Measurements from ENCODE around the gene ANKRD39. TPM values are rescaled to one million over a fixed set of nuclear protein-coding genes. Genes with fewer than 3 reads are reported as not detected.

Gene ANKRD39
- total and polyA plus RNA-seq, 10 of the 15 experiments (the other 5 are each of a cell fraction or from before 2014, with no cell fraction given), result 7.4 to 36.2 (median 23.7) TPM

DNA sequence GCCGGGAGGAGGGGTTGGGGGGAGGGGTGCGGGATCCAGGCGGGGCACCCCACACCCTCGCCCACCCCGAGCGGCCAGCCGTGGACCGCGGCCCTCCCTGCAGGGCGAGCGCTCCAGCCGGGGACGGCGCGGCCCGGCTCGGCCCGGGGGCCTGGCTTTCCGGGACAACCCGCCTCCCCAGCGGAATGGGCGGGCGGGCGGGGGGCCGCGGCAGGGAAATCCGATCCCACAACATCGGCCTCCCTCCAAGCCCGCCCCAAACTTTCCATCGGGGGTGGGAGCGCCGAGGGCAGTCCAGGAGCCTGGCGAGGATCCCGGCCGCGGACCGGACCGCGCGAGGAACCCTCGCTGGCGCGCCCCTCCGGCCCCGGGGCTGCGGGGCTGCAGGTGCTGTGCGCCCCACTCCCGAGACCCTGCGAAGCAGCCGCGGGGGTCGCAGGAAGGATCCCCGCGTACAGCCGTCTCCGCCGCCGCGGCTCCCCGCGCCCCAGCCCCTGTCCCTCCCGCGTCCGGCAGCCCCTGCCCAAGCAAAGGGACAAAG lies 11.5 kb upstream of the ANKRD39 start:
- SMC1A ChIA-PET (ENCODE audit: uncharacterized antibody, unreplicated experiment), result interaction anchor here (1.6 to 2.6 kb wide), 2 partner anchors 12 to 85 kb away, joined by 4 to 13 read pairs; partner anchors contain the start of gene ANKRD39
- RAD21 ChIA-PET (ENCODE audit: unreplicated experiment), result interaction anchor here (0.6 to 3.0 kb wide), 5 partner anchors 11 to 81 kb away, joined by 3 to 39 read pairs (median 12); partner anchors contain the start of gene ANKRD39
- peak; percentile 11 for ATAC-seq
- Histone ChIP-seq H3K27me3 (replicated peaks in 1 of 2; ENCODE audit: control insufficient read depth in 2 of 2, insufficient read depth in 2 of 2, low read length in 1 of 2) (no peaks in the 10 kb centered on the region; a peak in 1 of 4 replicates), H4K20me1 (ENCODE audit: control insufficient read depth, insufficient read depth) (no peaks in the 10 kb centered on the region), H3K27ac (ENCODE audit: control insufficient read depth, insufficient read depth) (peak overlapping the region; percentile 86), H3K36me3 (ENCODE audit: control insufficient read depth in 2 of 2, insufficient read depth in 2 of 2, low read length in 1 of 2) (peaks cover 8 to 11% of the 10 kb centered on the region in 2 experiments; a peak in 3 of 4 replicates), H3K79me2 (ENCODE audit: control insufficient read depth, insufficient read depth, low read length) (peaks cover 38% of the 10 kb centered on the region), H3K4me3 (peak overlapping the region; percentile 95), H3K4me1 (ENCODE audit: control insufficient read depth, insufficient read depth, low read length) (peaks cover 29% of the 10 kb centered on the region), H2AFZ (ENCODE audit: control insufficient read depth, low read depth, low read length) (peak overlapping the region; percentile 20; the same call in 1 of the 2 replicates), H3K4me2 (ENCODE audit: control insufficient read depth, insufficient read depth) (peak overlapping the region; percentile 90), H3K9me3 (replicated peaks; ENCODE audit: control insufficient read depth, insufficient read depth, low read length) (no peaks in the 10 kb centered on the region), H3K9ac (ENCODE audit: control insufficient read depth, insufficient read depth, low read length) (peak overlapping the region; percentile 85)
- POLR2A ChIA-PET, result interaction anchor here (1.0 to 3.6 kb wide), 3 partner anchors 12 to 85 kb away, joined by 3 to 30 read pairs (median 8); partner anchors contain the start of gene ANKRD39
- no TSS peak for BruUV-seq (replicated peaks)
- DNase-seq (ENCODE audit: low read depth, low spot score), result no peak
- in situ Hi-C loops (cut with MboI), result no loop called here
- intact Hi-C loops (cut with micrococcal nuclease; ENCODE audit: unreplicated experiment), result loop anchor here (5.0 kb wide), 1 partner anchor 232 kb away; the partner anchor contains the start of gene KANSL3
- CTCF ChIA-PET, result interaction anchor here (0.9 to 2.2 kb wide), 4 partner anchors 12 to 85 kb away, joined by 3 to 22 read pairs (median 4); partner anchors contain the start of gene ANKRD39
- TF ChIP-seq TCF12 (IDR thresholded peaks at IDR 0.05; ENCODE audit: low read depth, low read length), result no peak
- TF ChIP-seq, protein P1, sequence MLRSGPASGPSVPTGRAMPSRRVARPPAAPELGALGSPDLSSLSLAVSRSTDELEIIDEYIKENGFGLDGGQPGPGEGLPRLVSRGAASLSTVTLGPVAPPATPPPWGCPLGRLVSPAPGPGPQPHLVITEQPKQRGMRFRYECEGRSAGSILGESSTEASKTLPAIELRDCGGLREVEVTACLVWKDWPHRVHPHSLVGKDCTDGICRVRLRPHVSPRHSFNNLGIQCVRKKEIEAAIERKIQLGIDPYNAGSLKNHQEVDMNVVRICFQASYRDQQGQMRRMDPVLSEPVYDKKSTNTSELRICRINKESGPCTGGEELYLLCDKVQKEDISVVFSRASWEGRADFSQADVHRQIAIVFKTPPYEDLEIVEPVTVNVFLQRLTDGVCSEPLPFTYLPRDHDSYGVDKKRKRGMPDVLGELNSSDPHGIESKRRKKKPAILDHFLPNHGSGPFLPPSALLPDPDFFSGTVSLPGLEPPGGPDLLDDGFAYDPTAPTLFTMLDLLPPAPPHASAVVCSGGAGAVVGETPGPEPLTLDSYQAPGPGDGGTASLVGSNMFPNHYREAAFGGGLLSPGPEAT (IDR thresholded peaks at IDR 0.05; ENCODE audit: low read depth), result no peak
- TF ChIP-seq TARDBP (IDR thresholded peaks at IDR 0.05; ENCODE audit: borderline replicate concordance), result no peak
- TF ChIP-seq NR2F1 (conservative IDR thresholded peaks at IDR 0.05), result no peak
- TF ChIP-seq NRF1 (conservative IDR thresholded peaks at IDR 0.05; ENCODE audit: low read depth, low read length), result no peak
- TF ChIP-seq NFYA (IDR thresholded peaks at IDR 0.05; ENCODE audit: borderline replicate concordance, low read depth, low read length), result no peak
- TF ChIP-seq RELA (IDR thresholded peaks at IDR 0.05; ENCODE audit: borderline replicate concordance, partially characterized antibody), result no peak
- TF ChIP-seq, protein P2, sequence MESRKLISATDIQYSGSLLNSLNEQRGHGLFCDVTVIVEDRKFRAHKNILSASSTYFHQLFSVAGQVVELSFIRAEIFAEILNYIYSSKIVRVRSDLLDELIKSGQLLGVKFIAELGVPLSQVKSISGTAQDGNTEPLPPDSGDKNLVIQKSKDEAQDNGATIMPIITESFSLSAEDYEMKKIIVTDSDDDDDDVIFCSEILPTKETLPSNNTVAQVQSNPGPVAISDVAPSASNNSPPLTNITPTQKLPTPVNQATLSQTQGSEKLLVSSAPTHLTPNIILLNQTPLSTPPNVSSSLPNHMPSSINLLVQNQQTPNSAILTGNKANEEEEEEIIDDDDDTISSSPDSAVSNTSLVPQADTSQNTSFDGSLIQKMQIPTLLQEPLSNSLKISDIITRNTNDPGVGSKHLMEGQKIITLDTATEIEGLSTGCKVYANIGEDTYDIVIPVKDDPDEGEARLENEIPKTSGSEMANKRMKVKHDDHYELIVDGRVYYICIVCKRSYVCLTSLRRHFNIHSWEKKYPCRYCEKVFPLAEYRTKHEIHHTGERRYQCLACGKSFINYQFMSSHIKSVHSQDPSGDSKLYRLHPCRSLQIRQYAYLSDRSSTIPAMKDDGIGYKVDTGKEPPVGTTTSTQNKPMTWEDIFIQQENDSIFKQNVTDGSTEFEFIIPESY (IDR thresholded peaks at IDR 0.05), result no peak
- TF ChIP-seq IKZF2 (IDR thresholded peaks at IDR 0.05), result no peak
- no peak for TF ChIP-seq ETV6 (conservative IDR thresholded peaks at IDR 0.05 in 1 of 2, IDR thresholded peaks at IDR 0.05 in 1 of 2; ENCODE audit: borderline replicate concordance in 1 of 2, low read depth in 1 of 2)
- no peak for TF ChIP-seq CHD2 (IDR thresholded peaks at IDR 0.05; ENCODE audit: borderline replicate concordance, low read depth, low read length)
- no peak for TF ChIP-seq LARP7 (IDR thresholded peaks at IDR 0.05)
- TF ChIP-seq ESRRA (IDR thresholded peaks at IDR 0.05; ENCODE audit: low read length), result no peak
- TF ChIP-seq, protein P3, sequence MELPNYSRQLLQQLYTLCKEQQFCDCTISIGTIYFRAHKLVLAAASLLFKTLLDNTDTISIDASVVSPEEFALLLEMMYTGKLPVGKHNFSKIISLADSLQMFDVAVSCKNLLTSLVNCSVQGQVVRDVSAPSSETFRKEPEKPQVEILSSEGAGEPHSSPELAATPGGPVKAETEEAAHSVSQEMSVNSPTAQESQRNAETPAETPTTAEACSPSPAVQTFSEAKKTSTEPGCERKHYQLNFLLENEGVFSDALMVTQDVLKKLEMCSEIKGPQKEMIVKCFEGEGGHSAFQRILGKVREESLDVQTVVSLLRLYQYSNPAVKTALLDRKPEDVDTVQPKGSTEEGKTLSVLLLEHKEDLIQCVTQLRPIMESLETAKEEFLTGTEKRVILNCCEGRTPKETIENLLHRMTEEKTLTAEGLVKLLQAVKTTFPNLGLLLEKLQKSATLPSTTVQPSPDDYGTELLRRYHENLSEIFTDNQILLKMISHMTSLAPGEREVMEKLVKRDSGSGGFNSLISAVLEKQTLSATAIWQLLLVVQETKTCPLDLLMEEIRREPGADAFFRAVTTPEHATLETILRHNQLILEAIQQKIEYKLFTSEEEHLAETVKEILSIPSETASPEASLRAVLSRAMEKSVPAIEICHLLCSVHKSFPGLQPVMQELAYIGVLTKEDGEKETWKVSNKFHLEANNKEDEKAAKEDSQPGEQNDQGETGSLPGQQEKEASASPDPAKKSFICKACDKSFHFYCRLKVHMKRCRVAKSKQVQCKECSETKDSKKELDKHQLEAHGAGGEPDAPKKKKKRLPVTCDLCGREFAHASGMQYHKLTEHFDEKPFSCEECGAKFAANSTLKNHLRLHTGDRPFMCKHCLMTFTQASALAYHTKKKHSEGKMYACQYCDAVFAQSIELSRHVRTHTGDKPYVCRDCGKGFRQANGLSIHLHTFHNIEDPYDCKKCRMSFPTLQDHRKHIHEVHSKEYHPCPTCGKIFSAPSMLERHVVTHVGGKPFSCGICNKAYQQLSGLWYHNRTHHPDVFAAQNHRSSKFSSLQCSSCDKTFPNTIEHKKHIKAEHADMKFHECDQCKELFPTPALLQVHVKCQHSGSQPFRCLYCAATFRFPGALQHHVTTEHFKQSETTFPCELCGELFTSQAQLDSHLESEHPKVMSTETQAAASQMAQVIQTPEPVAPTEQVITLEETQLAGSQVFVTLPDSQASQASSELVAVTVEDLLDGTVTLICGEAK (IDR thresholded peaks at IDR 0.05; ENCODE audit: borderline replicate concordance), result no peak
- no peak for FAIRE-seq
- WGBS (ENCODE audit: insufficient coverage, insufficient replicate concordance, low lambda C conversion rate, missing lambda C conversion rate), result 2% methylated on average over 32 of the region's 64 CpGs

All from GM12878 (cell line).